Endothelial cell of umbilical vein (primary cell): Measurements from ENCODE around the gene CHRFAM7A.
"Not testable (repeated sequence)": the region's sequence is repeated elsewhere in the genome, so short reads cannot be mapped to it uniquely, and the experiment has no call there.

ENCODE experiments used
- CTCF ChIP-seq, 2 donors: IDR thresholded peaks; 1 replicate in 1 of 2; 2 replicates in 1 of 2; pipeline ENCODE4 v1.5.1; 2011; ENCODE audit warnings: low read length in 2 of 2, mild to moderate bottlenecking in 2 of 2, moderate library complexity in 2 of 2, control low read depth in 1 of 2, inconsistent platforms in 1 of 2, low read depth in 1 of 2; ENCODE audit not compliant: insufficient read depth in 1 of 2; ENCODE audit errors: extremely low read depth in 1 of 2
- EZH2 ChIP-seq: IDR thresholded peaks from 2 replicates; pipeline ENCODE4 v1.6.1; 2012; ENCODE audit warnings: borderline replicate concordance, low read depth, mild to moderate bottlenecking, moderate library complexity, low read length, inconsistent platforms; ENCODE audit not compliant: severe bottlenecking

- not testable (repeated sequence) for TF ChIP-seq EZH2; CTCF (IDR thresholded peaks at IDR 0.05; ENCODE audit: extremely low read depth in 1 of 2, insufficient read depth in 1 of 2, low read depth in 1 of 2, low read length in 2 of 2)
Observed at GRCh38 chr15:30361404-30361803, 31.9 kb downstream of the CHRFAM7A start.
